Keratinocyte (primary cell): ENCODE results near the gene KCNK10.

Source experiments
- CTCF ChIP-seq, 3 experiments: IDR thresholded peaks in 1 of 3; conservative IDR thresholded peaks in 1 of 3; optimal IDR thresholded peaks in 1 of 3; 2 replicates in 2 of 3; 3 replicates in 1 of 3; pipeline versions ENCODE3 to v1.5.1; 2011; ENCODE audit warnings: low read length in 3 of 3, mild to moderate bottlenecking in 3 of 3, moderate library complexity in 2 of 3, control low read depth in 1 of 3, inconsistent platforms in 1 of 3; ENCODE audit not compliant: insufficient read depth in 2 of 3; ENCODE audit errors: extremely low read depth in 1 of 3
- EZH2 ChIP-seq: IDR thresholded peaks from one replicate; pipeline ENCODE4 v1.6.1; 2012; ENCODE audit warnings: inconsistent platforms, mild to moderate bottlenecking, low read length, moderate library complexity

- TF ChIP-seq CTCF (optimal IDR thresholded peaks at IDR 0.05 in 1 of 3, IDR thresholded peaks at IDR 0.05 in 1 of 3, conservative IDR thresholded peaks at IDR 0.05 in 1 of 3; ENCODE audit: extremely low read depth in 1 of 3, insufficient read depth in 2 of 3, low read length in 3 of 3) (no peak), EZH2 (no peak)
These were observed 179.3 kb downstream of the KCNK10 start for GRCh38 chr14:88143810-88144209.
